H9 (cell line): ENCODE data around the gene FAM240A. TPM values are rescaled to one million over a fixed set of nuclear protein-coding genes. Genes with fewer than 3 reads are reported as not detected.

ENCODE experiments used
- DNase-seq: peaks from one replicate; pipeline ENCODE4 v3.0.0-alpha.2; 2017
- H2AFZ ChIP-seq: one replicate; pipeline ENCODE4 v1.6.1; 2013; ENCODE audit warnings: mild to moderate bottlenecking, low read length, control low read depth, moderate library complexity
- H2AK5ac ChIP-seq: 2 replicates; pipeline ENCODE4 v1.6.1; 2013; ENCODE audit warnings: low read length, control low read depth, mixed read lengths; ENCODE audit not compliant: insufficient read length
- H2BK120ac ChIP-seq: one replicate; pipeline ENCODE4 v1.6.1; 2013; ENCODE audit warnings: low read depth, mild to moderate bottlenecking, low read length, control low read depth, inconsistent platforms; ENCODE audit not compliant: poor library complexity, severe bottlenecking
- H2BK12ac ChIP-seq: 2 replicates; pipeline ENCODE4 v1.6.1; 2013; ENCODE audit warnings: low read length, control low read depth, mixed read lengths, low read depth; ENCODE audit not compliant: insufficient read length
- H2BK15ac ChIP-seq: 2 replicates; pipeline ENCODE4 v1.6.1; 2013; ENCODE audit warnings: low read depth, low read length, control low read depth
- H2BK20ac ChIP-seq: one replicate; pipeline ENCODE4 v1.6.1; 2013; ENCODE audit warnings: low read depth, mild to moderate bottlenecking, low read length, control low read depth, inconsistent platforms; ENCODE audit not compliant: poor library complexity, severe bottlenecking
- H2BK5ac ChIP-seq: 2 replicates; pipeline ENCODE4 v1.6.1; 2013; ENCODE audit warnings: low read length, control low read depth, mixed read lengths; ENCODE audit not compliant: insufficient read length
- H3K14ac ChIP-seq: 2 replicates; pipeline ENCODE4 v1.6.1; 2013; ENCODE audit warnings: low read length, control low read depth; ENCODE audit not compliant: insufficient read depth
- H3K18ac ChIP-seq: 2 replicates; pipeline ENCODE4 v1.6.1; 2013; ENCODE audit warnings: low read depth, mild to moderate bottlenecking, mixed read lengths, low read length, control low read depth; ENCODE audit not compliant: insufficient read length
- H3K23ac ChIP-seq: 2 replicates; pipeline ENCODE4 v1.6.1; 2013; ENCODE audit warnings: low read length, control low read depth, mixed read lengths, low read depth; ENCODE audit not compliant: insufficient read length
- H3K23me2 ChIP-seq: 2 replicates; pipeline ENCODE4 v1.6.1; 2013; ENCODE audit warnings: low read depth, mild to moderate bottlenecking, mixed read lengths, low read length, control low read depth; ENCODE audit not compliant: insufficient read length, poor library complexity, severe bottlenecking
- H3K27ac ChIP-seq: 2 replicates; pipeline ENCODE4 v1.5.1; 2013; ENCODE audit warnings: low read length, control low read depth, mixed read lengths, low read depth; ENCODE audit not compliant: insufficient read length
- H3K27me3 ChIP-seq: 2 replicates; pipeline ENCODE4 v1.6.1; 2013; ENCODE audit warnings: low read length, control low read depth, inconsistent platforms; ENCODE audit not compliant: insufficient read depth
- H3K4ac ChIP-seq: 2 replicates; pipeline ENCODE4 v1.6.1; 2013; ENCODE audit warnings: low read depth, mild to moderate bottlenecking, control low read depth, inconsistent platforms, low read length, moderate library complexity
- H3K4me1 ChIP-seq: 2 replicates; pipeline ENCODE4 v1.6.1; 2013; ENCODE audit warnings: low read length, control low read depth, inconsistent platforms; ENCODE audit not compliant: insufficient read depth
- H3K4me2 ChIP-seq: 2 replicates; pipeline ENCODE4 v1.6.1; 2013; ENCODE audit warnings: low read length, control low read depth, mixed read lengths; ENCODE audit not compliant: insufficient read length, insufficient read depth
- H3K56ac ChIP-seq: 2 replicates; pipeline ENCODE4 v1.6.1; 2013; ENCODE audit warnings: low read depth, mild to moderate bottlenecking, mixed read lengths, low read length, control low read depth; ENCODE audit not compliant: insufficient read length
- H3K79me1 ChIP-seq: 2 replicates; pipeline ENCODE4 v1.6.1; 2013; ENCODE audit warnings: low read depth, mild to moderate bottlenecking, moderate library complexity, low read length, control low read depth, inconsistent platforms; ENCODE audit not compliant: insufficient read depth, poor library complexity, severe bottlenecking
- H3K79me2 ChIP-seq: 2 replicates; pipeline ENCODE4 v1.6.1; 2013; ENCODE audit warnings: low read length, control low read depth, inconsistent platforms; ENCODE audit not compliant: insufficient read depth
- H3K9ac ChIP-seq: 2 replicates; pipeline ENCODE4 v1.6.1; 2013; ENCODE audit warnings: low read length, control low read depth, mixed read lengths; ENCODE audit not compliant: insufficient read length; ENCODE audit errors: extremely low read depth
- H3K9me3 ChIP-seq: one replicate; pipeline ENCODE4 v1.6.1; 2013; ENCODE audit warnings: low read depth, low read length, inconsistent platforms; ENCODE audit not compliant: control insufficient read depth
- H3T11ph ChIP-seq: one replicate; pipeline ENCODE4 v1.6.1; 2013; ENCODE audit warnings: mild to moderate bottlenecking, low read length, control low read depth, inconsistent platforms
- H4K20me1 ChIP-seq: one replicate; pipeline ENCODE4 v1.6.1; 2013; ENCODE audit not compliant: control insufficient read depth, insufficient read length, insufficient read depth
- H4K5ac ChIP-seq: 2 replicates; pipeline ENCODE4 v1.6.1; 2013; ENCODE audit warnings: low read depth, mild to moderate bottlenecking, mixed read lengths, low read length, control low read depth; ENCODE audit not compliant: insufficient read length
- H4K8ac ChIP-seq: replicated peaks from 2 replicates; pipeline ENCODE4 v1.6.1; 2013; ENCODE audit warnings: low read length, control low read depth, mixed read lengths, low read depth; ENCODE audit not compliant: insufficient read length
- H4K91ac ChIP-seq: 2 replicates; pipeline ENCODE4 v1.6.1; 2013; ENCODE audit warnings: low read depth, mild to moderate bottlenecking, moderate library complexity, mixed read lengths, low read length, control low read depth; ENCODE audit not compliant: insufficient read length
- H3K27ac Mint-ChIP-seq, 3 experiments: 2 replicates in 2 of 3; 3 replicates in 1 of 3; pipeline ENCODE4 v1.8.0; 2020 to 2021; ENCODE audit warnings: mixed read lengths in 3 of 3, mild to moderate bottlenecking in 1 of 3, moderate library complexity in 1 of 3
- H3K27me3 Mint-ChIP-seq: 2 replicates; pipeline ENCODE4 v1.8.0; 2021; ENCODE audit warnings: low read depth, mild to moderate bottlenecking, moderate library complexity, mixed read lengths
- H3K36me3 Mint-ChIP-seq, 3 experiments: 2 replicates in 2 of 3; 3 replicates in 1 of 3; pipeline ENCODE4 v1.8.0; 2020 to 2021; ENCODE audit warnings: low read depth in 3 of 3, mixed read lengths in 3 of 3; ENCODE audit not compliant: insufficient read depth in 1 of 3
- H3K4me1 Mint-ChIP-seq, 2 experiments: 2 replicates each; pipeline ENCODE4 v1.8.0; 2020; ENCODE audit warnings: mixed read lengths in 2 of 2
- H3K4me3 Mint-ChIP-seq, 2 experiments: 2 replicates in 1 of 2; 3 replicates in 1 of 2; pipeline ENCODE4 v1.8.0; 2020 to 2021; ENCODE audit warnings: mild to moderate bottlenecking in 2 of 2, mixed read lengths in 2 of 2, moderate library complexity in 1 of 2
- H3K9me3 Mint-ChIP-seq, 2 experiments: 2 replicates in 1 of 2; 3 replicates in 1 of 2; pipeline ENCODE4 v1.8.0; 2020; ENCODE audit warnings: mild to moderate bottlenecking in 2 of 2, mixed read lengths in 2 of 2, moderate library complexity in 1 of 2
- WGBS: extraction: QIAGEN DNeasy Blood & Tissue Kit; methylation state at CpG from one replicate; pipeline ENCODE4 v1.1.7; 2013; ENCODE audit warnings: missing lambda C conversion rate, low lambda C conversion rate, mixed read lengths; ENCODE audit not compliant: insufficient read length; ENCODE audit errors: extremely low coverage; 5-methylcytosine and 5-hydroxymethylcytosine counted together
- total RNA-seq: library from RNA; stranded (reverse); gene quantifications from 2 replicates; pipeline ENCODE4 v1.2.1, GENCODE V29; 2021
- TF ChIP-seq, protein P1 (sequence below): fragments of 200-600 bp; sonication (generic); conservative IDR thresholded peaks from 3 replicates; pipeline ENCODE4 v1.8.0; 2021; ENCODE audit warnings: antibody characterized with exemption, mild to moderate bottlenecking

Gene FAM240A
- total RNA-seq, 1 experiment from 2014 or later: 0.11 TPM

DNA sequence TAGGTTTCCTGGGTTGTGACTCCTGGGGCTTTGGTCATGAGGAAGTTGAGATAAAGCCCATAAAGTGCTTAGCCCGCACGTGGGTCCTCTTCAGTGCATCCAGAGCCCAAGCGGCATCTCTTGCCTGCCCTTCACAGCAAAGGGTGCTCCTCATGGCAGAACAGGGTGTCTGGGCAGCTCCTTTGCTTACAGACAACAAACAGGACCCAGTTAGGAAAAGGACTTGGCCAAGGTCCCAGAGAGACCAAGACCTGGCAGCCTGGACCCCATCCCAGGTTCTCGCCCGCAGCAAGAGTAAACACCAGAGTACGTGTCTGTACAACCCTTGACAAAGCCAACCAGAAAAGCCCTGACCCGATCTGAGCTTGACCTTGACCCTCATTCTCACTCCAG, 54.1 kb downstream of the FAM240A start:
- Histone ChIP-seq H2BK20ac (no peak overlapping the region), H3K4me1 (peaks cover 4% of the 10 kb centered on the region; the same call in 1 of the 2 replicates), H3K23ac (no peak overlapping the region), H2AK5ac (no peak overlapping the region), H3K4ac (no peak overlapping the region), H4K5ac (no peak overlapping the region), H4K20me1 (no peaks in the 10 kb centered on the region), H3K9me3 (no peaks in the 10 kb centered on the region), H3K14ac (no peak overlapping the region), H3K4me2 (no peak overlapping the region), H3K9ac (no peak overlapping the region), H2BK15ac (no peak overlapping the region), H2BK5ac (no peak overlapping the region), H2AFZ (no peak overlapping the region), H4K8ac (no peak overlapping the region), H3K23me2 (no peaks in the 10 kb centered on the region), H2BK120ac (no peak overlapping the region), H3K27me3 (no peaks in the 10 kb centered on the region), H3K27ac (no peak overlapping the region), H4K91ac (no peak overlapping the region), H2BK12ac (no peak overlapping the region), H3T11ph (no peak overlapping the region), H3K79me1 (no peaks in the 10 kb centered on the region), H3K18ac (no peak overlapping the region), H3K79me2 (no peaks in the 10 kb centered on the region), H3K56ac (no peak overlapping the region)
- TF ChIP-seq, protein P1, sequence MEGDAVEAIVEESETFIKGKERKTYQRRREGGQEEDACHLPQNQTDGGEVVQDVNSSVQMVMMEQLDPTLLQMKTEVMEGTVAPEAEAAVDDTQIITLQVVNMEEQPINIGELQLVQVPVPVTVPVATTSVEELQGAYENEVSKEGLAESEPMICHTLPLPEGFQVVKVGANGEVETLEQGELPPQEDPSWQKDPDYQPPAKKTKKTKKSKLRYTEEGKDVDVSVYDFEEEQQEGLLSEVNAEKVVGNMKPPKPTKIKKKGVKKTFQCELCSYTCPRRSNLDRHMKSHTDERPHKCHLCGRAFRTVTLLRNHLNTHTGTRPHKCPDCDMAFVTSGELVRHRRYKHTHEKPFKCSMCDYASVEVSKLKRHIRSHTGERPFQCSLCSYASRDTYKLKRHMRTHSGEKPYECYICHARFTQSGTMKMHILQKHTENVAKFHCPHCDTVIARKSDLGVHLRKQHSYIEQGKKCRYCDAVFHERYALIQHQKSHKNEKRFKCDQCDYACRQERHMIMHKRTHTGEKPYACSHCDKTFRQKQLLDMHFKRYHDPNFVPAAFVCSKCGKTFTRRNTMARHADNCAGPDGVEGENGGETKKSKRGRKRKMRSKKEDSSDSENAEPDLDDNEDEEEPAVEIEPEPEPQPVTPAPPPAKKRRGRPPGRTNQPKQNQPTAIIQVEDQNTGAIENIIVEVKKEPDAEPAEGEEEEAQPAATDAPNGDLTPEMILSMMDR: no peak
- Mint-ChIP-seq H3K9me3 (no peaks in the 10 kb centered on the region), H3K4me3 (no peak overlapping the region), H3K4me1 (peaks cover 26 to 28% of the 10 kb centered on the region in 2 experiments), H3K27ac (peak overlapping the region in 1 of 3 experiments; percentile 2; a peak in 1 of 7 replicates), H3K36me3 (no peaks in the 10 kb centered on the region), H3K27me3 (peaks cover 6% of the 10 kb centered on the region)
- DNase-seq: peak; percentile 7
- whole genome bisulfite sequencing: no CpG with 5 or more reads among the region's 7 CpGs
